Measurements from ENCODE around the gene SPATA13.

The SPATA13 gene

GRCh38 chr13:24225930-24226329 is 65.4 kb downstream of the SPATA13 start:
- DNase-seq: no peak

DNA sequence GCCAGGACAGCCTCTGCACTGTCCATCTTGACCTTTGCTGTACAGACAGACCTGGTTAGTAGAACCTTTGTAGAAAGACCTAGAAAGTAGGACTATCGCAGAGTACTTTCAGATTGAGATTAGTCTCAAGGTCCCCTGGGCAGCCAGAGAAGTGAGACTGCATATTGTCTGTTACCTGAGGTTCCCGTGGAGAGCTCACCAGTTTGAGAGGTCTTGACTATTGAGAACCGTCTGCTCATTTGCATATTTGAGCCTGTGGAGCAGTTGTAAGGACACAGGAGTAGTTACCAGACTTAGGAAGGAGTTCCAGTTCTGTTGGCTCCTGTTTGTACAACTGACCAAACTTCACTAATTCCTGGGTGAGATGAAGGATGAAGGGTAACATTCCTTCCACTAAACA is 66.2 kb downstream of the SPATA13 start:
- no peak for DNase-seq

GRCh38 chr13:24228852-24229458 is 68.4 kb downstream of the SPATA13 start:
- no peak for DNase-seq

DNA sequence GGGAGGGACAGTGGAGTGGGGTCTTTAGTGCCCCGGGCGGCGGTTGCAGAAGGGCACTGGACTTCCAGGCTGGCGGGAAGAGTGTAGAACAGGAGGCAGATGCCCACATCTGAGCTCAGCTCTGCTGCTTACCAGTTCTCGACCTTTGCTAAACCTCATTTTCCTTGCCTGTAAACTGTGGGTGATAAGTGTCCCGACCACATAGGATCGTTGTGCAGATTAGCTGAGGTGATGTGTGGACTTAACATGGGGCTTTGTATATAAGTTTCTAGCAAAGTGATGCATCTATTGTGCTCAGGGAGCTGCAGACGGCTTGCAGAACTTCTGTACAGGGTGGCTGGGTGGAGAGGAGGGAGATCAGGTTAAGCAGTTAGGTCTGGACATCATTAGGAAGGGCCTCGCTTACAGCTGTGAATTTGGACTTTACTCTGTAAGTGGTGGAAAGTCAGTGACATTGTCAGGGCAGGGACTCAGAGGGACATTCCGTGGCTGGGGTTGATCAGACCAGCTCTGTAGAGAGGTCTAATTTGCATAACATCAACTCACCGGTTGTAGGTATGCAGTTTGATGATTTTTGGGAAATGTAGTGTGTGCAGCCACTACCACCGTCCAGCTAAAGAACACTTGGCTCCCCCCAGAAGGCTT is 70.0 kb downstream of the SPATA13 start:
- DNase-seq: no peak

- DNase-seq: no peak
Observed at GRCh38 chr13:24231377-24231776, 70.9 kb downstream of the SPATA13 start.

GRCh38 chr13:24232037-24232436 is 71.5 kb downstream of the SPATA13 start:
- DNase-seq: no peak

DNA sequence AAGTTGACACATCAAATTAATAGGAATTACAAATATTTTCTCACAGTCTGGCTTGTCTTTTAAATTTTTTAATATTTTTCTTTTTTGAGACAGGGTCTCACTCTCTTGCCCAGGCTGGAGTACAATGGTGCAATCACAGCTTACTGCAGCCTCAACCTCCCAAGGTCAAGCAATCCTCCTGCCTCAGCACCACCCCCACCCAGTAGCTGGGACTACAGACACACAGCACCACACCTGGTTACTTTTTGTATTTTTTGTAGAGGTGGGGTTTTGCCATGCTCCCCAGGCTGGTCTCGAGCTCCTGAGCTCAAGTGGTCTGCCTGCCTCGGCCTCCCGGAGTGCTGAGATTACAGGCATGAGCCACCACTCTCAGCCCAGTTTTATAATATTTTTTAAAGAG is 72.0 kb downstream of the SPATA13 start:
- no peak for DNase-seq

DNA sequence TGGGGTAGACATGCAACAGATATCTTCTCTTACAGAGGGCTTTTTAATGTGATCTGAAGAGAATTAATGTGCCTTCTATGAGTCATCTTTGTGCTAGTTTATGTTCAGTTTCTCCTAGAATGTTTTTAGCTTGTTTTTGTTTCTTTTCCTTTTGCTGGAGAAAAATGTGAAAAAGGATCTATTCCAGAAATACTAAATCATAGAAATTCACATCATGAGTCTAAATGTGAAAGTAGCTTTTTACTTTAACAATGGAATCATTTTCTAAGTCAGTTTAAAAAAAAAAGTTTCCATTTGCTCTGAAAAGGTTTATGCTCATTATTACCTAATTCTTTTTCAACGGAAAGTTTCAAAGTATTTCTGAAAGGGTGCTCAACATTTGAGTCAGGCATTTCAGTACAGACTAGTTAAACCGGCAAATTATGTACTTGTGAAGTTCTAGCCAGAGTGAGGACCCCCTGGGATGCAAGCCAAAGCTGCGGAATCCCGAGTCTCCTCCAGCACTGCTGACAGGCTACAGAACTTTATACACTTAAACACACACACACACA is 72.9 kb downstream of the SPATA13 start:
- DNase-seq: no peak

GRCh38 chr13:24234200-24234915 is 73.8 kb downstream of the SPATA13 start:
- DNase-seq: no peak

DNA sequence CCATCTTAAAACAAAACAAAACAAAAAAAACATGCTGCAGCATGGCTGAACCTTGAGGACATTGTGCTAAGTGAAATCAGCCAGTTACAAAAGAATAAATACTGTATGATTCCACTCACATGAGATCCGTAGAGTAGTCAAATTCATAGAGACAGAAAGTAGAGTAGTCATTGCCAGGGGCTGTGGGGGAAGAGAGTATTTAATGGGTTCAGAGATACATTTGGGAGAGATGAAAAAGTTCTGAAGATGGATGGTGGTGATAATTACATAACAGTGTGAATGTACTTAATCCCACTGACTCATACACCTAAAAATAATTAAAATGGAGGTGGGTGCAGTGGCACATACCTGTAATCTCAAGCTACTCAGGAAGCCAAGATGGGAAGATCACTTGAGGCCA is 76.8 kb downstream of the SPATA13 start:
- DNase-seq: no peak

DNA sequence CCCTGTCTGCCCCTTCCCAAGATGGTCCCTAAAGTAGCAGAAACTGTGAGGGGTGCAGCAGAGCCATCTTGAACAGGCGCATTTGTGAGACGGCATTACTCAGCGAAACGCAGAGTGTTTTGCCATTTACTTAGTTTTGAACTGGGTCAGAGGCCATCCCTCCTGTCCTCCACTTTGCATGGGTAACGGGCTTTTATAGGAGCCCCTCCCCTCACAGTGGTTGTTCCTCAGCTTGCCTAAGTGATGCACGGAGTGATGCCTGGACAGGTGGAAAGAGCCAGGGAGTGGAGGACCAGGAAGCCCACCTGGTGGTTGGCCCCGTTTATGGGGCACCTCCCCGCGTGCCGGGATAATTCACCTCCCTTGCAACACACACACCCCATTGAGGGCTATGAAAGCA is 80.8 kb downstream of the SPATA13 start:
- DNase-seq: no peak

DNA sequence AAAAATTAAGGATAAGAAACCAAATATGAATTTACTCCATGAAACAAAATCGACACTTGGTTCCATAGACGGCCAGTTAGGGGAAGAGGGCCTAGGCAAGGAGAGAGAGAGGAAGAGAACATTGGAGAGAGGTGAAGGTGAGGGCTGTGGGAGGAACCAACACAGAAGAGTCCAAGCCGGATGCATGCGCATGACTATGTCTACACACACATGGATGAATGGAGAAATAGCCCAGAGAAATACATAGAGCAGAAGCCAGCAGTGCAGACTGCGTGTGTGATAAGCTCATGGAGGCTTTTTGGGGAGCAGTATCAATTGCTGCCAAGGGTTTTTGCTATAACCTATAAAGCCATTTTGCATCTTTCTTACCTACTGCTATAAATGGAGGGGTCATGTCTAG is 81.6 kb downstream of the SPATA13 start:
- DNase-seq: no peak

DNA sequence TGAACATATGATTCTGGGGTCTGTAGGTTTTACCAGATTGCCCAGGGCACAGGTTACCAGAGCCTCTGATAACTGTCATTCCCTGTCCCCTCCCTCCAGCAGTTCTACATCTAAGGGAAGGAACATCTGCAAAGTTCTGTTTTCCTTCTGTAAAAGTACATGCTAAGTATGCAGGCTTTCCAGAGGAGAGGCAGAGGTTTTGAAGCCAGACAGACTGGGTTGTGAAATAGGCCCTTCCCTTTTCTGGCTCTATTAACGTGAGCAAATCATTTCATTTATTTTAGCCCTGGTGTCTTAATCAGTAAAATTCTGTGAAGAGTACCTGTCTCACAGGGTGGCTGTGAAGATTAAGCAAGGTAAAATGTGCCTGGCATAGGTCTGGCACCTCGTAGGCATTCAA is 82.8 kb downstream of the SPATA13 start:
- DNase-seq: no peak

- DNase-seq: no peak
Observed at GRCh38 chr13:24244802-24245201, 84.3 kb downstream of the SPATA13 start.

GRCh38 chr13:24247016-24247415 is 86.5 kb downstream of the SPATA13 start:
- DNase-seq: no peak

DNA sequence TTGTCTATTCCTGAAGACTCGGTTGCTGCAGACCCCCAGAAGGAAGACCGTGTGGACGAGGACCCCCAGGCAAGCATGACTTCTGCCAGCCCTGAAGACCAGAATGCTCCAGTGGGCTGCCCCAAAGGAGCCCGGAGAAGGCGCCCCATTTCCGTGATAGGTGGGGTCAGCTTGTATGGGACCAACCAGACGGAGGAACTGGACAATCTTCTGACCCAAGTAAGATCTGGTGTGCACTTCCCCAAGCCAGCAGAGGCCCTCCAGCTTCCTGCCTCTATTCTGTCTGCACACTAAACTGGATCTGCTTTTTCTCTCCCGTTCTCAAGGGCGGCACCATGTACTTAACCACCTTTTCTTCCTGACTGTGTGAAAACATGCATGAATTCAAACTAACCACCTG is 89.1 kb downstream of the SPATA13 start:
- DNase-seq: no peak

DNA sequence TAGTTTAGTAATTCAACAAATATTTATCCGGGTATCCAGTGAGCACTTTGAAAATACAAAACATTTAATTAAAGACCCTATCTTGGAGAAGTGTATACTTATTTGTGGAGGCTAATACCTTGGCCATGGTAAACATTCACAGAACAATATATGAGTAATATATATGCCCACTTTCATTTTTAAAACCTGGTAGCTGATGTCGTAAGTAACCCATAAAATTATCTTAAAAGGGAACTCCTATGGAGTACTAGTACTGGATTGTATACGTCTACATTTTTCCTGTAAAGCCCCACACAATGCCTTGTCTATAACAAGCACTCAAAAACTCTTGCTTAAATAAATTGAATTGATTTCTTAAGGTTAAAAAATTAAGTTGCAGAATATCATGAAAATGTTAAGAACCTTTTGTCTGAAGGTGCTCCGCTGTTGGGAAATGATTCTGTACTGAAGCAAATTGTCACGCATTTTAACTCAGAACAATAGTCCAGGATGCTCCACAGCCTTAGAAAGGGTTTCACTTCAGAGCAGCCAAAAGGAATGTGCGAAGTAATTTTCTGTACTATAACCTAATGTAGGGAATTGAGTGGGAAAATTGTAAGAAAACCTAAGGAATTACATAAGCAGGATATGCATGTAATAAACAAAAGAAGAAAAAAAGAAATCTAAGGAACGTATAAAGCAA is 90.0 kb downstream of the SPATA13 start:
- no peak for DNase-seq

- DNase-seq: peak; percentile 37 to 75 (median 58)
Observed at GRCh38 chr13:24251525-24251924, 91.0 kb downstream of the SPATA13 start.

DNA sequence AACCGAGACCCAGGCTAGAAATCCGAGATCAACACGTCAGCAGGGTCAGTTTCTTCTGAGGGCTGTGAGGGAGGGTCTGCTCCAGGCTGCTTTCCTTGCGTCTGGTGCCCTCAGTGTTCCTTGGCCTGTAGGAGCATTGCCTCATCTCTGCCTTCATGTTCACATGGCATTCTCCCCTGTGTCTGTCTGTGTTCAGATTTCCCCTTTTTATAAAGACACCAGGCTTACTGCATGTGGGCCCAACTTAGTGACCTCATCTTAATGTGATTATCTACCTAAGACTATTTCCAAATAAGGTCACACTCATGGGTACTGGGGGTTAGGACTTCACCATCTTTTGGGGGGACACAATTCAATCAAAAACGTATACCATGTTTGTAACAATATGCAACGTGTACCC is 91.6 kb downstream of the SPATA13 start:
- no peak for DNase-seq

DNA sequence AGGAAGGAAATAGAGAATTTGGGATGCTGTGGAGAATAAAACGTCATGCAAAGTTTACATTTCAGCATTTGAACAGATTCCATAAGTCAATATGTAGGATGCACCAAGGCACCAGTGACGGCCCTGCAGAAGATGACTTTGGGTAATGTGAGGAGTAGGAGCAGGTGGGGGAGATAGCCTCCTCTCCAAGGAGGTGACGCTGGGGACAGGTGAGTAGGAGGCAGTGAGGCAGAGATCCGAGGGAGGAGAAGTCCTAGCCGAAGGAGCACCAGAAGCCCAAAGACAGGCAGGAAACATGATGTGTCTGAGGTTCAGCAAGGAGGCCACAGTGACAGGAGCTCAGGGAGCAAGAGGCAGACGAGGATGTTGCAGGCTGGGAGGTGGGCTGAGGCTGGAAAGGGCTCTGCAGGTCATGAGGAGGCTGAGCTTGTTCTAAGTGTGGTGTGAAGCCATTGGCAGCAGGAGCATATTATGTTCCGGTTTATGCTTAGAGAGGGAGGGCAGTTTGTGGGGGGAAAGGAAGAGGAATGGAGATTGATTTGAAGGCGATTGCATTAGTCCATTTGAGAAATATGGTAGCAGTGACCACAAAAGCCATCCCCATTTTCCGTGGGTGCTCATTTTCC is 93.1 kb downstream of the SPATA13 start:
- DNase-seq: no peak

- DNase-seq: peak in 2 of 4 experiments; percentile 30 to 36
Observed at GRCh38 chr13:24254146-24254841, 93.8 kb downstream of the SPATA13 start.

DNA sequence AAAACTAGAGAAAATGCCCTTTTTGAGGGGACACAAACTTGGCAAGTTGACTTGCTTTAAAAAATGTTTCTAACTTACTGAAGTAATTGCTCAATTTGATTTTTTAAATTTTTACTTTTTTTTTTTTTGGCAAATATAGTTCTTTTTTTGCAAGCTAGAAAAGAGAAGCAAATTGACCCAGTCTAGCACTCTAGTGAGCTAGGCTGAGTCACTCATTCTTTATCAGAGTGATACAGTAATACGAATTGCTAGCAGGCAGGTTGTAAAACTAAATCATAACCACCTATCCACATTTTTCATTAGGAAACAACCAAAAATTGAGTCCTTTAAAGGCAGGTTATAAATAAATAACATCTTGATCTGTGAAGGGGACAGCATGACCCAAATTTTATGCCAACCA is 97.0 kb downstream of the SPATA13 start:
- no peak for DNase-seq

Measured in activated naive CD4-positive, alpha-beta T cell (primary cell).